GM21515 (cell line): ENCODE data around the gene HERPUD2.

ENCODE experiments used
- ATAC-seq: cut with Tn5 transposase; IDR thresholded peaks from one replicate; pipeline ENCODE4 v1.9.1; 2021; ENCODE audit not compliant: unreplicated experiment

HERPUD2 gene

GRCh38 chr7:35694784-35695472 lies at the start of gene HERPUD2:
TSS of gene HERPUD2 (minus strand) at chr7:35695135. CDS start at chr7:35694330, 805 bp downstream.
- ATAC-seq, result peak; percentile 86

- ATAC-seq, result no peak
These were observed 44.0 kb upstream of the HERPUD2 start for GRCh38 chr7:35738889-35739288.

GRCh38 chr7:35736725-35737124 lies 41.8 kb upstream of the HERPUD2 start:
- ATAC-seq, result no peak

- no peak for ATAC-seq
These were observed 40.5 kb upstream of the HERPUD2 start for GRCh38 chr7:35735396-35735795.

GRCh38 chr7:35734001-35734483 lies 39.1 kb upstream of the HERPUD2 start:
- ATAC-seq, result no peak

GRCh38 chr7:35731349-35731748 lies 36.4 kb upstream of the HERPUD2 start:
- ATAC-seq, result no peak

- ATAC-seq, result peak; percentile 41
These were observed 34.3 kb upstream of the HERPUD2 start for GRCh38 chr7:35729061-35729783.

- ATAC-seq, result no peak
These were observed 33.6 kb upstream of the HERPUD2 start for GRCh38 chr7:35728412-35729060.

GRCh38 chr7:35727571-35727970 lies 32.6 kb upstream of the HERPUD2 start:
- ATAC-seq, result no peak

- no peak for ATAC-seq
These were observed 31.7 kb upstream of the HERPUD2 start for GRCh38 chr7:35726654-35727053.

- peak; percentile 52 for ATAC-seq
These were observed 30.3 kb upstream of the HERPUD2 start for GRCh38 chr7:35725280-35725680.

GRCh38 chr7:35723011-35723410 lies 28.1 kb upstream of the HERPUD2 start:
- no peak for ATAC-seq

- no peak for ATAC-seq
These were observed 27.3 kb upstream of the HERPUD2 start for GRCh38 chr7:35722054-35722849.

- ATAC-seq, result no peak
These were observed 26.4 kb upstream of the HERPUD2 start for GRCh38 chr7:35721288-35721687.

GRCh38 chr7:35720849-35721248 lies 25.9 kb upstream of the HERPUD2 start:
- ATAC-seq, result no peak

- no peak for ATAC-seq
These were observed 25.1 kb upstream of the HERPUD2 start for GRCh38 chr7:35720032-35720431.

GRCh38 chr7:35718047-35718446 lies 23.1 kb upstream of the HERPUD2 start:
- no peak for ATAC-seq

- ATAC-seq, result no peak
These were observed 22.6 kb upstream of the HERPUD2 start for GRCh38 chr7:35717516-35717915.

GRCh38 chr7:35717013-35717412 lies 22.1 kb upstream of the HERPUD2 start:
- ATAC-seq, result no peak

GRCh38 chr7:35716038-35716803 lies 21.3 kb upstream of the HERPUD2 start:
- no peak for ATAC-seq
